Right kidney (tissue), 9 donors: ENCODE results near the gene EIF2A.
"Not testable (repeated sequence)": the region's sequence is repeated elsewhere in the genome, so short reads cannot be mapped to it uniquely, and the experiment has no call there.

Source experiments
- DNase-seq: peaks from one replicate; pipeline ENCODE4 v3.0.0-alpha.2; 2016
- long read RNA-seq, 8 donors: transcript quantifications; one replicate each; lab custom pipeline, GENCODE V29; 2026

Gene EIF2A
- long read RNA-seq, donor 1, transcript EIF2A-203 (14 exons, 2,198 nt): major isoform, 13 of 71 reads
- long read RNA-seq, donor 1, transcript EIF2A-210 (6 exons, 1,010 nt): minor isoform, 6 of 71 reads
- long read RNA-seq, donor 1, partial matches to known transcripts: 23 of 71 reads
- long read RNA-seq, donor 1, other reads (novel, unspliced or antisense): 26 of 71 reads
- long read RNA-seq, donor 2, transcript EIF2A-203 (14 exons, 2,198 nt): major isoform, 9 of 37 reads
- long read RNA-seq, donor 2, partial matches to known transcripts: 20 of 37 reads
- long read RNA-seq, donor 2, other reads (novel, unspliced or antisense): 6 of 37 reads
- long read RNA-seq, donor 3, transcript EIF2A-203 (14 exons, 2,198 nt): major isoform, 7 of 142 reads
- long read RNA-seq, donor 3, partial matches to known transcripts: 130 of 142 reads
- long read RNA-seq, donor 3, other reads (novel, unspliced or antisense): 5 of 142 reads
- long read RNA-seq, donor 4, transcript EIF2A-203 (14 exons, 2,198 nt): major isoform, 10 of 59 reads
- long read RNA-seq, donor 4, transcript EIF2A-210 (6 exons, 1,010 nt): minor isoform, 5 of 59 reads
- long read RNA-seq, donor 4, partial matches to known transcripts: 24 of 59 reads
- long read RNA-seq, donor 4, other reads (novel, unspliced or antisense): 16 of 59 reads
- long read RNA-seq, donor 5, transcript EIF2A-203 (14 exons, 2,198 nt): major isoform, 9 of 18 reads
- long read RNA-seq, donor 5, partial matches to known transcripts: 7 of 18 reads
- long read RNA-seq, donor 5, other reads (novel, unspliced or antisense): 0 of 18 reads
- long read RNA-seq, donor 6, transcript EIF2A-203 (14 exons, 2,198 nt): major isoform, 10 of 31 reads
- long read RNA-seq, donor 6, partial matches to known transcripts: 19 of 31 reads
- long read RNA-seq, donor 6, other reads (novel, unspliced or antisense): 0 of 31 reads
- long read RNA-seq, donor 7, transcript EIF2A-203 (14 exons, 2,198 nt): major isoform, 19 of 49 reads
- long read RNA-seq, donor 7, partial matches to known transcripts: 25 of 49 reads
- long read RNA-seq, donor 7, other reads (novel, unspliced or antisense): 0 of 49 reads
- long read RNA-seq, donor 8, transcript EIF2A-203 (14 exons, 2,198 nt): major isoform, 16 of 32 reads
- long read RNA-seq, donor 8, partial matches to known transcripts: 11 of 32 reads
- long read RNA-seq, donor 8, other reads (novel, unspliced or antisense): 0 of 32 reads

- DNase-seq: peak; percentile 99
These were observed at the start of gene EIF2A, which contains the start of gene SERP1 for GRCh38 chr3:150546226-150547044. Gene EIF2A, plus strand, starts transcription at chr3:150546787. Its CDS starts 16 bp downstream, at chr3:150546803. Gene SERP1, minus strand, starts transcription at chr3:150546496. Its CDS starts 361 bp downstream, at chr3:150546135.

- DNase-seq: no peak
These were observed 48.6 kb upstream of the EIF2A start for GRCh38 chr3:150497956-150498355.

GRCh38 chr3:150500960-150501359 is 45.6 kb upstream of the EIF2A start:
- DNase-seq: not testable (repeated sequence)

GRCh38 chr3:150503402-150504099 is 43.0 kb upstream of the EIF2A start:
- no peak for DNase-seq

- no peak for DNase-seq
These were observed 42.1 kb upstream of the EIF2A start for GRCh38 chr3:150504483-150504882.

- no peak for DNase-seq
These were observed 38.2 kb upstream of the EIF2A start for GRCh38 chr3:150508401-150508800.

GRCh38 chr3:150509780-150510179 is 36.8 kb upstream of the EIF2A start:
- DNase-seq: no peak

GRCh38 chr3:150511122-150511821 is 35.3 kb upstream of the EIF2A start:
- no peak for DNase-seq

GRCh38 chr3:150515210-150515609 is 31.4 kb upstream of the EIF2A start:
- no peak for DNase-seq

GRCh38 chr3:150519026-150519425 is 27.6 kb upstream of the EIF2A start:
- no peak for DNase-seq

- no peak for DNase-seq
These were observed 26.2 kb upstream of the EIF2A start for GRCh38 chr3:150520408-150520807.

GRCh38 chr3:150521463-150521862 is 25.1 kb upstream of the EIF2A start:
- DNase-seq: no peak

GRCh38 chr3:150523538-150523937 is 23.0 kb upstream of the EIF2A start:
- no peak for DNase-seq

GRCh38 chr3:150527464-150528255 is 18.9 kb upstream of the EIF2A start:
- no peak for DNase-seq

GRCh38 chr3:150528354-150528797 is 18.2 kb upstream of the EIF2A start:
- DNase-seq: no peak

GRCh38 chr3:150531775-150532174 is 14.8 kb upstream of the EIF2A start:
- DNase-seq: no peak

GRCh38 chr3:150535204-150535603 is 11.4 kb upstream of the EIF2A start:
- no peak for DNase-seq

GRCh38 chr3:150538324-150539208 is 8.0 kb upstream of the EIF2A start:
- DNase-seq: no peak
